B cell (primary cell): ENCODE results near the gene NBEAL2.

Experiments
- CTCF ChIP-seq: fragments of 200-600 bp; IDR thresholded peaks from one replicate; pipeline ENCODE4 v1.8.0; 2022; ENCODE audit warnings: antibody characterized with exemption, mild to moderate bottlenecking
- EZH2 ChIP-seq: IDR thresholded peaks from 2 replicates; pipeline ENCODE4 v1.6.1; 2012; ENCODE audit warnings: borderline replicate concordance, low read depth, mild to moderate bottlenecking, moderate library complexity, low read length; ENCODE audit not compliant: insufficient read depth, poor library complexity, severe bottlenecking

- TF ChIP-seq CTCF (no peak), EZH2 (no peak)
Measured at GRCh38 chr3:46950177-46950576, 29.3 kb upstream of the NBEAL2 start.
